ENCODE measurements around the gene SDF4. TPM values are rescaled to one million over a fixed set of nuclear protein-coding genes. Genes with fewer than 3 reads are reported as not detected.

The SDF4 gene
- total RNA-seq, 1 experiment from 2014 or later, result 82.0 TPM

- no peak overlapping the region for H4K5ac ChIP-seq (ENCODE audit: insufficient read length, low read depth, low read length)
- H4K8ac ChIP-seq (replicated peaks; ENCODE audit: insufficient read length, low read depth, low read length), result no peak overlapping the region
- H3K14ac ChIP-seq (ENCODE audit: insufficient read depth, low read length), result no peak overlapping the region
- H3K4ac ChIP-seq (ENCODE audit: low read depth, low read length), result no peak overlapping the region
- no peak overlapping the region for H3T11ph ChIP-seq (ENCODE audit: low read length)
- H4K91ac ChIP-seq (ENCODE audit: insufficient read length, low read depth, low read length), result no peak overlapping the region
- H3K23ac ChIP-seq (ENCODE audit: insufficient read length, low read depth, low read length), result no peak overlapping the region
- no peak overlapping the region for H2BK20ac ChIP-seq (ENCODE audit: low read depth, low read length, poor library complexity, severe bottlenecking)
- peaks cover 25% of the 10 kb centered on the region; the same call in 1 of the 2 replicates for H3K79me2 ChIP-seq (ENCODE audit: insufficient read depth, low read length)
- H3K27ac ChIP-seq (ENCODE audit: insufficient read length, low read depth, low read length), result no peak overlapping the region
- H3K36me3 Mint-ChIP-seq (ENCODE audit: insufficient read depth in 1 of 3, low read depth in 3 of 3), result peaks cover 35 to 58% (median 58%) of the 10 kb centered on the region in 3 experiments; a peak in 6 of 7 replicates
- no peaks in the 10 kb centered on the region for H3K27me3 Mint-ChIP-seq (ENCODE audit: low read depth)
- no peak overlapping the region for H3K4me3 Mint-ChIP-seq
- peaks cover 2% of the 10 kb centered on the region for H4K20me1 ChIP-seq (ENCODE audit: control insufficient read depth, insufficient read depth, insufficient read length)
- DNase-seq, result no peak
- H2BK12ac ChIP-seq (ENCODE audit: insufficient read length, low read depth, low read length), result no peak overlapping the region
- no peak overlapping the region for H2AFZ ChIP-seq (ENCODE audit: low read length)
- H3K9me3 ChIP-seq (ENCODE audit: control insufficient read depth, low read depth, low read length), result no peaks in the 10 kb centered on the region
- no peak overlapping the region for H3K56ac ChIP-seq (ENCODE audit: insufficient read length, low read depth, low read length)
- H3K27me3 ChIP-seq (ENCODE audit: insufficient read depth, low read length), result no peaks in the 10 kb centered on the region
- H3K4me1 ChIP-seq (ENCODE audit: insufficient read depth, low read length), result peaks cover 5% of the 10 kb centered on the region; the same call in 1 of the 2 replicates
- no peak overlapping the region for H3K18ac ChIP-seq (ENCODE audit: insufficient read length, low read depth, low read length)
- no peak overlapping the region for H2BK120ac ChIP-seq (ENCODE audit: low read depth, low read length, poor library complexity, severe bottlenecking)
- peaks cover 8% of the 10 kb centered on the region for H3K23me2 ChIP-seq (ENCODE audit: insufficient read length, low read depth, low read length, poor library complexity, severe bottlenecking)
- peaks cover 24 to 28% of the 10 kb centered on the region in 2 experiments for H3K4me1 Mint-ChIP-seq
- H3K9ac ChIP-seq (ENCODE audit: extremely low read depth, insufficient read length, low read length), result no peak overlapping the region
- WGBS (ENCODE audit: extremely low coverage, insufficient read length, low lambda C conversion rate), result no CpG with 5 or more reads among the region's 13 CpGs
- no peak for TF ChIP-seq CTCF (conservative IDR thresholded peaks at IDR 0.05)
- H2BK15ac ChIP-seq (ENCODE audit: low read depth, low read length), result no peak overlapping the region
- H2BK5ac ChIP-seq (ENCODE audit: insufficient read length, low read length), result no peak overlapping the region
- peaks cover 21% of the 10 kb centered on the region for H3K79me1 ChIP-seq (ENCODE audit: insufficient read depth, low read depth, low read length, poor library complexity, severe bottlenecking)
- H3K4me2 ChIP-seq (ENCODE audit: insufficient read depth, insufficient read length, low read length), result no peak overlapping the region
- H3K27ac Mint-ChIP-seq, result no peak overlapping the region
- no peak overlapping the region for H2AK5ac ChIP-seq (ENCODE audit: insufficient read length, low read length)
- no peaks in the 10 kb centered on the region; a peak in 1 of 5 replicates for H3K9me3 Mint-ChIP-seq
Observed at GRCh38 chr1:1268284-1268682, 36.5 kb upstream of the SDF4 start.

Data from H9 (cell line).